Measurements from ENCODE around the gene CDH13.

The CDH13 gene

DNA sequence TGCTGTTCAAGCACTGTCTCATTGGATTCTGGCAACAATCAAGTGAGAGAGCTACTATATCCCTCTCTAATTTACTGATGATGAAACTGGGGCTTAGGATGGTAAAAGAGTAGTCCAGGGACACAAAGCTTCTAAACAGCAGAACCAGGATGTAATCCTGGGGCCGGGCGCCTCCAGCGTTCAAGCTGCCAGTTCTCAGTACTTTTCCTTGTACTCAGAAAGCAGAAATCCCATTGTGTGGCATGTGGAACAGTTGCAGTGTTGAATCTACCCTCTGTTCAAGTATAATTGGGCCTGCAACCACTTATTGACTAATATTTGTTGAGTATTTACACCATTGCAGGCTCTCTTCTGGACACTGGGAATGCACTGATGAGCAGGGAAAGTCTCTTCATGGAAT, 14.5 kb upstream of the CDH13 start:
- H3K27me3 ChIP-seq (ENCODE audit: insufficient read depth, low read length, poor library complexity), result no peaks in the 10 kb centered on the region
- no peaks in the 10 kb centered on the region for H4K20me1 ChIP-seq (ENCODE audit: insufficient read depth, low read length)
- no peaks in the 10 kb centered on the region for H3K79me2 ChIP-seq (ENCODE audit: insufficient read depth, low read length)
- H3K4me3 ChIP-seq (ENCODE audit: low read depth in 1 of 2, low read length in 2 of 2), result no peak overlapping the region
- H3K27ac ChIP-seq (ENCODE audit: low read length), result no peak overlapping the region
- H3K9ac ChIP-seq (ENCODE audit: low read depth, low read length), result no peak overlapping the region
- ATAC-seq (ENCODE audit: insufficient read depth, low read depth) (no peak), DNase-seq (no peak)
- no peak for TF ChIP-seq EZH2 (IDR thresholded peaks at IDR 0.05; ENCODE audit: borderline replicate concordance, low read depth, low read length, severe bottlenecking)
- TF ChIP-seq, protein P1, sequence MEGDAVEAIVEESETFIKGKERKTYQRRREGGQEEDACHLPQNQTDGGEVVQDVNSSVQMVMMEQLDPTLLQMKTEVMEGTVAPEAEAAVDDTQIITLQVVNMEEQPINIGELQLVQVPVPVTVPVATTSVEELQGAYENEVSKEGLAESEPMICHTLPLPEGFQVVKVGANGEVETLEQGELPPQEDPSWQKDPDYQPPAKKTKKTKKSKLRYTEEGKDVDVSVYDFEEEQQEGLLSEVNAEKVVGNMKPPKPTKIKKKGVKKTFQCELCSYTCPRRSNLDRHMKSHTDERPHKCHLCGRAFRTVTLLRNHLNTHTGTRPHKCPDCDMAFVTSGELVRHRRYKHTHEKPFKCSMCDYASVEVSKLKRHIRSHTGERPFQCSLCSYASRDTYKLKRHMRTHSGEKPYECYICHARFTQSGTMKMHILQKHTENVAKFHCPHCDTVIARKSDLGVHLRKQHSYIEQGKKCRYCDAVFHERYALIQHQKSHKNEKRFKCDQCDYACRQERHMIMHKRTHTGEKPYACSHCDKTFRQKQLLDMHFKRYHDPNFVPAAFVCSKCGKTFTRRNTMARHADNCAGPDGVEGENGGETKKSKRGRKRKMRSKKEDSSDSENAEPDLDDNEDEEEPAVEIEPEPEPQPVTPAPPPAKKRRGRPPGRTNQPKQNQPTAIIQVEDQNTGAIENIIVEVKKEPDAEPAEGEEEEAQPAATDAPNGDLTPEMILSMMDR (IDR thresholded peaks at IDR 0.05; ENCODE audit: borderline replicate concordance, extremely low read depth, low read length, poor library complexity, severe bottlenecking), result no peak
- H3K4me1 ChIP-seq (ENCODE audit: insufficient read depth, low read length), result no peaks in the 10 kb centered on the region
- no peaks in the 10 kb centered on the region for H3K9me3 ChIP-seq (ENCODE audit: insufficient read depth, low read length, severe bottlenecking)
- no peaks in the 10 kb centered on the region for H3K36me3 ChIP-seq (ENCODE audit: insufficient read depth, low read length)
- H2AFZ ChIP-seq (ENCODE audit: low read depth, low read length), result no peak overlapping the region
- H3K4me2 ChIP-seq (ENCODE audit: insufficient read depth, low read length), result no peak overlapping the region

DNA sequence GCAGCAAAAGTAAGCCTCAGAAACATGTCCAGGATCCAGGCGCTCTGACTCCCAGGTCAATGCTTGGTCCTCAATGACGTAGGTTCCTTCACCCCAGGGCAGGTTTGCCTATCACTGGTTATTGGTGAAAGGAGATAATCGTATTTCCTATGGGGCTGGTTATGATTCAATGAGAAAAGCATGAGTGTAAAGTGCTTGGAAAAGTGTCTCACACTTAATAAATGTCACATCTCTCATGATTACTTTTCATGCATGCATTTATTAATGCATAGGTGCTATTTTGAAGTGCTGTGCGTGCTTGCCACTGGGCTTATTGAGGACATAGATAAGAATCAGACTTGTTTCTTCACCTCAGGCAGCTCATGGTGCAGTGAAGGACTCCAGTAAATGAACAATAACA, 10.4 kb upstream of the CDH13 start:
- H3K4me1 ChIP-seq (ENCODE audit: insufficient read depth, low read length), result no peaks in the 10 kb centered on the region
- H3K27ac ChIP-seq (ENCODE audit: low read length), result no peak overlapping the region
- H3K36me3 ChIP-seq (ENCODE audit: insufficient read depth, low read length), result no peaks in the 10 kb centered on the region
- H3K79me2 ChIP-seq (ENCODE audit: insufficient read depth, low read length), result no peaks in the 10 kb centered on the region
- H3K9me3 ChIP-seq (ENCODE audit: insufficient read depth, low read length, severe bottlenecking), result no peaks in the 10 kb centered on the region
- no peak overlapping the region for H3K4me2 ChIP-seq (ENCODE audit: insufficient read depth, low read length)
- no peak overlapping the region for H2AFZ ChIP-seq (ENCODE audit: low read depth, low read length)
- no peaks in the 10 kb centered on the region for H4K20me1 ChIP-seq (ENCODE audit: insufficient read depth, low read length)
- H3K4me3 ChIP-seq (ENCODE audit: low read depth in 1 of 2, low read length in 2 of 2), result no peak overlapping the region
- ATAC-seq (ENCODE audit: insufficient read depth, low read depth) (no peak), DNase-seq (no peak)
- no peaks in the 10 kb centered on the region for H3K27me3 ChIP-seq (ENCODE audit: insufficient read depth, low read length, poor library complexity)
- no peak for TF ChIP-seq EZH2 (IDR thresholded peaks at IDR 0.05; ENCODE audit: borderline replicate concordance, low read depth, low read length, severe bottlenecking)
- TF ChIP-seq, protein P1 (IDR thresholded peaks at IDR 0.05; ENCODE audit: borderline replicate concordance, extremely low read depth, low read length, poor library complexity, severe bottlenecking), result no peak
- H3K9ac ChIP-seq (ENCODE audit: low read depth, low read length), result no peak overlapping the region

DNA sequence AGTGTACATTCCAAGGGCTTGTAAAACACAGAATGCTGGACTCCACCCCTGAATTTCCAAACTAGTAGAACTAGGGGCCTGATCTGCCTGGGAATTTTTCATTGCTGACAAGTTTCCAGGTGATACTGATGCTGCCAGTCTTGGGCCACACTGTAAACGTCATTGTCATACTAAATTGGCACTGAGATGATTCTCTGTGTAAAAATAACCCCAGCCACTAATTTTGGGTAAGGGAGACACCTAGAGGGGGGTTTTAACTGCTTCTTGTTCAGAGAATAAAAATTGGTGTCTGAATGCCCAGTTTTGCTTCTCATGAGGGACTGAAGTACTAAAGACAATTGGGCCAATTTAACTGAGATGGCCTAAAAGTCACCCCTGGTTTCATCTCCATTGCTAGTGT, 5.0 kb upstream of the CDH13 start:
- H3K9me3 ChIP-seq (ENCODE audit: insufficient read depth, low read length, severe bottlenecking), result no peaks in the 10 kb centered on the region
- no peak for ATAC-seq (ENCODE audit: insufficient read depth, low read depth)
- peaks cover 5% of the 10 kb centered on the region for H3K27me3 ChIP-seq (ENCODE audit: insufficient read depth, low read length, poor library complexity)
- H3K4me2 ChIP-seq (ENCODE audit: insufficient read depth, low read length), result no peak overlapping the region
- H3K79me2 ChIP-seq (ENCODE audit: insufficient read depth, low read length), result no peaks in the 10 kb centered on the region
- H3K4me3 ChIP-seq (ENCODE audit: low read depth in 1 of 2, low read length in 2 of 2), result no peak overlapping the region
- no peaks in the 10 kb centered on the region for H4K20me1 ChIP-seq (ENCODE audit: insufficient read depth, low read length)
- no peaks in the 10 kb centered on the region for H3K36me3 ChIP-seq (ENCODE audit: insufficient read depth, low read length)
- no peak for DNase-seq
- TF ChIP-seq EZH2 (IDR thresholded peaks at IDR 0.05; ENCODE audit: borderline replicate concordance, low read depth, low read length, severe bottlenecking), result no peak
- TF ChIP-seq, protein P1 (IDR thresholded peaks at IDR 0.05; ENCODE audit: borderline replicate concordance, extremely low read depth, low read length, poor library complexity, severe bottlenecking), result peak; percentile 5
- H3K4me1 ChIP-seq (ENCODE audit: insufficient read depth, low read length), result no peaks in the 10 kb centered on the region
- H3K27ac ChIP-seq (ENCODE audit: low read length), result no peak overlapping the region
- no peak overlapping the region for H3K9ac ChIP-seq (ENCODE audit: low read depth, low read length)
- no peak overlapping the region for H2AFZ ChIP-seq (ENCODE audit: low read depth, low read length)

DNA sequence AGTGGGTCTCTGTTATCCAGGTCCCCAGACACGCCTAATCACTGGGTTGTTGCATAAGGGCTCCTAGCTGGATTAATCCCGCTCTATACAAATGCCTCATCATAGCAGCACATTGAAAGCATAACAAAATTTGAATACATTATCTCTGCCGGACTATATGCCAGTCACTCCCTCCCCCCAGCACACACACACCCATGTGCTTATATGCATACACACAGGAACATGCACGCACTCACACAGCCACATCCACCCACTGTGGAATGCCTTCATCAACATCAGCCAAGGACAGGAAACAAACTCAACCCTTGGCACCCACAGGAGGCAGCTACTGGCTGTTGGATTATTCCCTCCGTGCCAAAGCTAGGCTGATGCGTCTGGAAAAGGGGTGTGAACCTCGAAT, 3.5 kb upstream of the CDH13 start:
- H3K36me3 ChIP-seq (ENCODE audit: insufficient read depth, low read length), result no peaks in the 10 kb centered on the region
- no peaks in the 10 kb centered on the region for H3K4me1 ChIP-seq (ENCODE audit: insufficient read depth, low read length)
- no peaks in the 10 kb centered on the region for H4K20me1 ChIP-seq (ENCODE audit: insufficient read depth, low read length)
- no peak overlapping the region for H3K4me2 ChIP-seq (ENCODE audit: insufficient read depth, low read length)
- no peaks in the 10 kb centered on the region for H3K79me2 ChIP-seq (ENCODE audit: insufficient read depth, low read length)
- TF ChIP-seq, protein P1 (IDR thresholded peaks at IDR 0.05; ENCODE audit: borderline replicate concordance, extremely low read depth, low read length, poor library complexity, severe bottlenecking), result no peak
- TF ChIP-seq EZH2 (IDR thresholded peaks at IDR 0.05; ENCODE audit: borderline replicate concordance, low read depth, low read length, severe bottlenecking), result no peak
- no peak overlapping the region for H2AFZ ChIP-seq (ENCODE audit: low read depth, low read length)
- no peak overlapping the region for H3K27ac ChIP-seq (ENCODE audit: low read length)
- ATAC-seq (ENCODE audit: insufficient read depth, low read depth), result no peak
- no peak overlapping the region for H3K9ac ChIP-seq (ENCODE audit: low read depth, low read length)
- no peak overlapping the region for H3K4me3 ChIP-seq (ENCODE audit: low read depth in 1 of 2, low read length in 2 of 2)
- H3K27me3 ChIP-seq (ENCODE audit: insufficient read depth, low read length, poor library complexity), result peaks cover 5% of the 10 kb centered on the region
- no peaks in the 10 kb centered on the region for H3K9me3 ChIP-seq (ENCODE audit: insufficient read depth, low read length, severe bottlenecking)
- DNase-seq, result no peak
